ENCODE data around the gene COL5A3.

DNA sequence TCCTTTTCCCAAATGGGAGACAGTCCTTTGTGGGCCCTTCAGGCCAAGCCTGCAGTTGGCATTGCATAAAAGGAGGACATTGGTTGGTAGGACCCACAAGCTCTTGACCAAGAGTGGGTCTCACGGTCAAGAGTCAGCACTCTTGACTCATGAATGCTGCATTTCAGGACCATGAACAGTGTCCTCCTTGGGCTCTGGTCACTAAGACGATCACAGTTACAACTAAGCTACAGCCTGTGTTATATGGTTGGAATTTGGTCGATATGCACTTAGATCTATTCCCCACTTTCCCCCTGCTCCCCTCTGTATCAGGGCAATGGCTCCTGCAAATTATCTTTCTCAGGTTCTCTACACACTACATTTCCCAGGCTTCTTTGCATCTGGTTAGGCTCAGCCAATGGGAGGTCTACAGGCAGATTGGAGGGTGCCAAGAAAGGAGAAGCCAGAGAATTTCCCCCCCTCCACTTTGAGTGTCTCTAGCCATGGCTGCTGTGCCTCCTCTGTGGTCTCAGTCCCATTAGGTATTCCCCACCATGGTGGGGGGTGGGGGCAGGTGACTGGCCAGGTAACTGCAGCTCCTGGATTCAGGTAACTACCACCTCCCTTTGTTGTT, 70.9 kb downstream of the COL5A3 start:
- no peak for TF ChIP-seq POLR2A (IDR thresholded peaks at IDR 0.05)
- TF ChIP-seq, protein P1, sequence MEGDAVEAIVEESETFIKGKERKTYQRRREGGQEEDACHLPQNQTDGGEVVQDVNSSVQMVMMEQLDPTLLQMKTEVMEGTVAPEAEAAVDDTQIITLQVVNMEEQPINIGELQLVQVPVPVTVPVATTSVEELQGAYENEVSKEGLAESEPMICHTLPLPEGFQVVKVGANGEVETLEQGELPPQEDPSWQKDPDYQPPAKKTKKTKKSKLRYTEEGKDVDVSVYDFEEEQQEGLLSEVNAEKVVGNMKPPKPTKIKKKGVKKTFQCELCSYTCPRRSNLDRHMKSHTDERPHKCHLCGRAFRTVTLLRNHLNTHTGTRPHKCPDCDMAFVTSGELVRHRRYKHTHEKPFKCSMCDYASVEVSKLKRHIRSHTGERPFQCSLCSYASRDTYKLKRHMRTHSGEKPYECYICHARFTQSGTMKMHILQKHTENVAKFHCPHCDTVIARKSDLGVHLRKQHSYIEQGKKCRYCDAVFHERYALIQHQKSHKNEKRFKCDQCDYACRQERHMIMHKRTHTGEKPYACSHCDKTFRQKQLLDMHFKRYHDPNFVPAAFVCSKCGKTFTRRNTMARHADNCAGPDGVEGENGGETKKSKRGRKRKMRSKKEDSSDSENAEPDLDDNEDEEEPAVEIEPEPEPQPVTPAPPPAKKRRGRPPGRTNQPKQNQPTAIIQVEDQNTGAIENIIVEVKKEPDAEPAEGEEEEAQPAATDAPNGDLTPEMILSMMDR (IDR thresholded peaks at IDR 0.05), result no peak

Measured in testis (tissue), 2 donors.